ENCODE data around the gene AHRR. TPM values are rescaled to one million over a fixed set of nuclear protein-coding genes. Genes with fewer than 3 reads are reported as not detected.
"Not testable (repeated sequence)": the region's sequence is repeated elsewhere in the genome, so short reads cannot be mapped to it uniquely, and the experiment has no call there.

AHRR gene
- total RNA-seq, 1 experiment from 2014 or later = 2.6 TPM

DNA sequence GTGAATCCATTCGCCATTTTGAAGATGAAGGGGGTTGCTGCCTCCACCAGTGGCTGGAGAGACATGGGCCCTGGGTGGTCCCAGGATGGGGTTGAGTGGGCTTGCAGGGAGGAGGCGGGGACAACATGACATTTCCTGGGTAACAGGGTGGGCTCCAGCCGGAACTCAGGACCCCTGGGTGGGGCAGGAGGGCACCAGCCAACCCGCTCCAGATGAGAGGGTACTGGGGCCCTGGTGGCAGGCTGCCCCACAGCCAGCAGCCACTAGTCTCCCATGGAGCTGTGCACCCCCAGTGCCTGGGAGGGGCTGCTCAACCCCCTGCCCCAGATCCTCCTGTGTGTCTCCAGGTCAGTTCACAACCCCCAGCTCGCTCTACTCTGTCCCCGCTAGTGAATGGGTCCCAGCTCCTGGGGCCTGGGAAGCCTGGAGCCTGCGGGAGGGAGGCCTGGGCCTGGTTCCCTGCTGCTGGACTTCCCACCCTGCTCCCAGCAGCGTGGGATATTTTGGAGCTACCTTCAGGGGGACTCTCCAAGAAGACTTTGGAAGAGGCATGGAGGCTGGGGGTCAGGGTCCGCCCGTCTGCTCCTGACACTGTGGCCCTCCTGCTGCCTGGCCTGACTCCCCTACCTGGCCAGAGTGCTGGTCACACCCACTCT lies 55.9 kb downstream of the AHRR start:
- no peak overlapping the region for H3K9ac ChIP-seq (ENCODE audit: low read length)
- H3K36me3 ChIP-seq (ENCODE audit: insufficient read depth, low read length) = no peaks in the 10 kb centered on the region
- no peaks in the 10 kb centered on the region for H3K79me2 ChIP-seq (ENCODE audit: low read length)
- no peak for DNase-seq
- H3K27ac ChIP-seq (ENCODE audit: low read length) = no peak overlapping the region
- no peak overlapping the region for H3K4me3 ChIP-seq (ENCODE audit: low read length)
- H3K9me2 ChIP-seq (replicated peaks; ENCODE audit: insufficient read depth, low read length) = no peaks in the 10 kb centered on the region
- no peaks in the 10 kb centered on the region for H3K27me3 ChIP-seq (ENCODE audit: low read length)
- H4K20me1 ChIP-seq (ENCODE audit: insufficient read depth, low read depth, low read length) = no peaks in the 10 kb centered on the region
- no peaks in the 10 kb centered on the region for H3K4me1 ChIP-seq (ENCODE audit: low read length)
- H2AFZ ChIP-seq (ENCODE audit: low read length) = no peak overlapping the region
- H3K9me3 ChIP-seq (ENCODE audit: low read length) = no peaks in the 10 kb centered on the region; the same call in 1 of the 2 replicates
- no peak overlapping the region for H3K4me2 ChIP-seq (ENCODE audit: low read depth, low read length, poor library complexity, severe bottlenecking)

DNA sequence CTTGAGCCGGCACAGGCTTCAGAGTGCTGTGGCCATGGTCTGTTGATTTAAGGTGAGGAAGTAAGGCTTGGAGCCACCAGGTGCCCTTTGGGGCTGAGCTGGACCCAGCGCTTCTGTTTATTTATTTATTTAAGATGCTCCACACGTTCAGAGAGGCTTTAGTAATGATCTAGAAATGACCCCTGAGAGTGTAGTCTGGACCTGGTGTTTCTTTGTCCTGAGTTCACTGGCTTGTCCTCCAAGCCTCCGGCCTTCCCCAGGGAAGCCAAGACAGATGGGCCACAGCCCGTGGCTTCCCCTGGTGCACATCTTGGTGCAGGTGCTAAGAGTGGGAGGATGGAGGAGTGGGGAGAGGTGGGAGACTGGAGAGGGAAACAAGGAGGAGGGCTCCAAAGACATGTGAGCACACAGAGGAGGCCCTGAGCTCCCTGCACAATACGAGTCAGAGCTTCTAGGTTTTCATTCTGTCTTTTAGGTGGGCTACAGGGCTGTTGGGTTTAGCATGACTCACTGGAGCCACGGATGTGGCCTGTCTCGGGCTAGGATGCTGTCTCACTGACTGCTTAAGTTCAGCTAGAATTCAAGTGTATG lies 56.9 kb downstream of the AHRR start:
- DNase-seq = no peak

DNA sequence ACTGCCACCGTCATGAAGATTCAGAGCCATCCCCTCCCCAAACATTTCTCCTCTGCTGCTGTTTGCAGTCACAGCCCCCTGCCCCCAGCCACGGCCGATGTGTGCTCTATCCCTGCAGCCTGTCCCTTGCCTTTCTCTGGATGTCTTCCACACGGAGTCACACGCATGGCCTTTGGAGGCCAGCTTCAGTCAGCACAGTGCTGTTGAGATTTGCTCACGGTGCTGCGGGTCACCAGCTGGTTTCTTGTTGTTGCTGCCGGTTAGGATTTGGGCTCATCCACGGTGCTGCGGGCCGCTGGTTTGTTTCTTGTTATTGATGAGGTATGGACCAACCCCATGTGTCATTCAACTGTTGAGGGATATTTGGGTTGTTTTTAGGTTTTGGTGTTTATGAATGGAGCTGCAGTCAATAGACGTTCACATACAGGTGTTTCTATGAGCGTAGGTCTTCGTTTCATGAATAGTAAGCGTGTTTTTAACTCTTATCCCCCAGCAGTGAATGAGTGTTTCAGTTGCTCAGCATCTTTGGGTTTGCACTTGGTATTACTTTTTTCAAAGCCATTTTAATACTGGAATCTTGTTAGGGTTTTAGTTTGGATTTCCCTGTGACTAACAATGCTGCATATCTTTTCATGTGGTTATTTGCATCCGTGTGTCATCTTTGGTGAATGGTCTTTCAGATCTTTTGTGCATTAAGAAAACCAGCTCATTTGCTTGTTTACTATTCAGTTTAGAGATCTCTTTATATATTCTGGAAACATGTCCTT lies 57.6 kb downstream of the AHRR start:
- no peaks in the 10 kb centered on the region for H3K4me1 ChIP-seq (ENCODE audit: low read length)
- H3K27ac ChIP-seq (ENCODE audit: low read length) = no peak overlapping the region
- no peaks in the 10 kb centered on the region for H4K20me1 ChIP-seq (ENCODE audit: insufficient read depth, low read depth, low read length)
- H3K9me3 ChIP-seq (ENCODE audit: low read length) = no peaks in the 10 kb centered on the region; the same call in 1 of the 2 replicates
- H2AFZ ChIP-seq (ENCODE audit: low read length) = no peak overlapping the region
- no peaks in the 10 kb centered on the region for H3K36me3 ChIP-seq (ENCODE audit: insufficient read depth, low read length)
- H3K27me3 ChIP-seq (ENCODE audit: low read length) = no peaks in the 10 kb centered on the region
- H3K9ac ChIP-seq (ENCODE audit: low read length) = no peak overlapping the region
- H3K79me2 ChIP-seq (ENCODE audit: low read length) = no peaks in the 10 kb centered on the region
- H3K4me2 ChIP-seq (ENCODE audit: low read depth, low read length, poor library complexity, severe bottlenecking) = no peak overlapping the region
- no peaks in the 10 kb centered on the region for H3K9me2 ChIP-seq (replicated peaks; ENCODE audit: insufficient read depth, low read length)
- DNase-seq = no peak
- no peak overlapping the region for H3K4me3 ChIP-seq (ENCODE audit: low read length)

More for the DNA sequence above, 56.9 kb downstream of the AHRR start:
- no peaks in the 10 kb centered on the region; the same call in 1 of the 2 replicates for H3K9me3 ChIP-seq (ENCODE audit: low read length)
- no peak overlapping the region for H2AFZ ChIP-seq (ENCODE audit: low read length)
- H3K27ac ChIP-seq (ENCODE audit: low read length) = no peak overlapping the region
- no peak overlapping the region for H3K4me2 ChIP-seq (ENCODE audit: low read depth, low read length, poor library complexity, severe bottlenecking)
- no peaks in the 10 kb centered on the region for H3K4me1 ChIP-seq (ENCODE audit: low read length)
- no peak overlapping the region for H3K4me3 ChIP-seq (ENCODE audit: low read length)
- no peaks in the 10 kb centered on the region for H3K27me3 ChIP-seq (ENCODE audit: low read length)
- no peak overlapping the region for H3K9ac ChIP-seq (ENCODE audit: low read length)
- H3K9me2 ChIP-seq (replicated peaks; ENCODE audit: insufficient read depth, low read length) = no peaks in the 10 kb centered on the region
- no peaks in the 10 kb centered on the region for H3K79me2 ChIP-seq (ENCODE audit: low read length)
- H4K20me1 ChIP-seq (ENCODE audit: insufficient read depth, low read depth, low read length) = no peaks in the 10 kb centered on the region
- H3K36me3 ChIP-seq (ENCODE audit: insufficient read depth, low read length) = no peaks in the 10 kb centered on the region

DNA sequence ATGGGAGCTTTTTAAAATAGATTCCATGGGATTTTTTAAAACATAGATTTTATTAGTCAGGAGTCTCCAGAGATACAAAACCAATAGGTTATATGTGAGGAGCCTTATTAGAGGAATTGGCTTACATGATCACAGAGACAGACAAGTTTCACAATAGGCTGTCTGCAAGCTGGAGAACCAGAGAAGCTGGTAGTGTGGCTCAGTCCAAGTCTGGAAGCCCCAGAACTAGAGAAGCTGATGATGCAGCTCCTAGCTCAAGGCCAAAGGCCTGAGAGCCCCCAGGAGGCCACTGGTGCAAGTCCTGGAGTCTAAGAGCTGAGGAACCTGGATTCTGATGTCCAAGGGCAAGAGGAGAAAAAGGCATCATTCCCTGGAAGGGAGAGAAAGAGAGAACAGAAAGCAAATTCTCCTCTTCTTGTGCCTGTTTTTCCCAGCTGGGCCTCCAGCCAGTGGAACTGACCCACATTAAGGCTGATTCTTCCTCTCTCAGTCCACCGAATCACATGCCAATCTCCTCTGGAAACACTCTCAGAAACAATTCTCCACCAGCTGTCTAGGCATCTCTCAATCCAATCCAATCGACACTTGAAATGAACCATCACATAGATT lies 59.3 kb downstream of the AHRR start:
- Histone ChIP-seq H3K4me2 (ENCODE audit: low read depth, low read length, poor library complexity, severe bottlenecking) (no peak overlapping the region), H3K27me3 (ENCODE audit: low read length) (no peaks in the 10 kb centered on the region), H2AFZ (ENCODE audit: low read length) (no peak overlapping the region), H3K79me2 (ENCODE audit: low read length) (no peaks in the 10 kb centered on the region), H3K4me3 (ENCODE audit: low read length) (no peak overlapping the region), H3K9me2 (replicated peaks; ENCODE audit: insufficient read depth, low read length) (no peaks in the 10 kb centered on the region), H4K20me1 (ENCODE audit: insufficient read depth, low read depth, low read length) (no peaks in the 10 kb centered on the region), H3K9ac (ENCODE audit: low read length) (no peak overlapping the region), H3K36me3 (ENCODE audit: insufficient read depth, low read length) (peaks cover 8% of the 10 kb centered on the region; the same call in 1 of the 2 replicates), H3K27ac (ENCODE audit: low read length) (no peak overlapping the region), H3K9me3 (ENCODE audit: low read length) (peaks cover 6% of the 10 kb centered on the region), H3K4me1 (ENCODE audit: low read length) (no peaks in the 10 kb centered on the region)
- no peak for DNase-seq

DNA sequence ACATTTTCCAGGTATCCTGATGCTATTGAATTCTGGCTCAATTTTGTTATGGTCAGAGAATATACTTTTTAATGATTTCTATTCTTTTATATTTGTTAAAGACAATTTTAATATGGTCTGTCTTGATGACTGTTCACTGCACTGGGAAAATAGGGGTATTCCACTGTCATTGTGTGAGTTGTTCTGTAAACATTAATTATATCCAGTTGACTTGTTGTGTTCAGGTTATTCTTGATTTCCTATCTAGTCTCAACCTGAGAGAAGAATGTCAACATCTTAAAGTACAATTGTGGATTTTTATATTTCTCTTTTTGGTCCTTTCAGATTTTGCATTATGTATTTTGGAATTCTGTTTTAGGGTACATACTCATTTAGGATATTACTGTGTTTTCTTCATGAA lies 61.6 kb downstream of the AHRR start:
- H3K4me3 ChIP-seq (ENCODE audit: low read length) = no peak overlapping the region
- H3K4me2 ChIP-seq (ENCODE audit: low read depth, low read length, poor library complexity, severe bottlenecking) = no peak overlapping the region
- H2AFZ ChIP-seq (ENCODE audit: low read length) = no peak overlapping the region
- no peaks in the 10 kb centered on the region for H3K27me3 ChIP-seq (ENCODE audit: low read length)
- peaks cover 8% of the 10 kb centered on the region; the same call in 1 of the 2 replicates for H3K36me3 ChIP-seq (ENCODE audit: insufficient read depth, low read length)
- H3K4me1 ChIP-seq (ENCODE audit: low read length) = no peaks in the 10 kb centered on the region
- no peak for DNase-seq
- H3K9me2 ChIP-seq (replicated peaks; ENCODE audit: insufficient read depth, low read length) = no peaks in the 10 kb centered on the region
- peaks cover 6% of the 10 kb centered on the region for H3K9me3 ChIP-seq (ENCODE audit: low read length)
- H3K27ac ChIP-seq (ENCODE audit: low read length) = no peak overlapping the region
- no peaks in the 10 kb centered on the region for H4K20me1 ChIP-seq (ENCODE audit: insufficient read depth, low read depth, low read length)
- no peaks in the 10 kb centered on the region for H3K79me2 ChIP-seq (ENCODE audit: low read length)
- H3K9ac ChIP-seq (ENCODE audit: low read length) = no peak overlapping the region

DNA sequence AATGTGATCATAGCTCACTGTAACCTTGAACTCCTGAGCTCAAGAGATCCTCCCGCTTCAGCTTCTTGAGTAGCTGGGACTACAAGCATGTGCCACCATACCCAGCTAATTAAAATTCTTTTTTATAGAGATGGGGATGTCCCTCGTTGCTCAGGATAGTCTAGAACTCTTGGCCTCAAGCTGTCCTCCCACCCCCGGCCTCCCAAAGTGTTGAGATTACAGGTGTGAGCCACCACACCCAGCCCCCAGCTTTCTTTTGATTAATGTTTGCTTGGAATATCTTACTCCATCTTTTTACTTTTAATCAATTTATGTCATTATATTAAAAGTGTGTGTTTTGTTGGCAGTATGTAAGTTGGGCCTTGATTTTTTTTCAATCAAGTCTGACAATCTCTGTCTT lies 62.1 kb downstream of the AHRR start:
- H2AFZ ChIP-seq (ENCODE audit: low read length) = no peak overlapping the region
- H3K4me2 ChIP-seq (ENCODE audit: low read depth, low read length, poor library complexity, severe bottlenecking) = no peak overlapping the region
- no peak overlapping the region for H3K9ac ChIP-seq (ENCODE audit: low read length)
- H3K4me1 ChIP-seq (ENCODE audit: low read length) = no peaks in the 10 kb centered on the region
- no peaks in the 10 kb centered on the region for H3K79me2 ChIP-seq (ENCODE audit: low read length)
- DNase-seq = no peak
- H3K27me3 ChIP-seq (ENCODE audit: low read length) = no peaks in the 10 kb centered on the region
- H4K20me1 ChIP-seq (ENCODE audit: insufficient read depth, low read depth, low read length) = no peaks in the 10 kb centered on the region
- peaks cover 6% of the 10 kb centered on the region for H3K9me3 ChIP-seq (ENCODE audit: low read length)
- no peak overlapping the region for H3K4me3 ChIP-seq (ENCODE audit: low read length)
- no peaks in the 10 kb centered on the region for H3K9me2 ChIP-seq (replicated peaks; ENCODE audit: insufficient read depth, low read length)
- peaks cover 8% of the 10 kb centered on the region; the same call in 1 of the 2 replicates for H3K36me3 ChIP-seq (ENCODE audit: insufficient read depth, low read length)
- no peak overlapping the region for H3K27ac ChIP-seq (ENCODE audit: low read length)

DNA sequence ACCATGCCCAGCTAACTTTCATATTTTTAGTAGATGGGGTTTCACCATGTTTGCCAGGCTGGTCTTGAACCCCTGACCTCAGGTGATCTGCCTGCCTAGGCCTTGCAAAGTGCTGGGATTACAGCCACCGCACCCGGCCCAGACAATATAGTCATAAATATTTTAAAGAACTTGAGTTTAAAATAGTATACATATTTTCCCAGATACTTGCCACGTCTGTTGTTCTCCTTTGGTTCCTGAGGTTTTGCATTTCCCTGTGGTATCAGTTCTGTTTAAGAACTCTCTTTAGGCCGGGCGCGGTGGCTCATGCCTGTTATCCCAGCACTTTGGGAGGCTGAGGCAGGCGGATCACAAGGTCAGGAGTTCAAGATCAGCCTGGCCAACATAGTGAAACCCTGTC lies 63.1 kb downstream of the AHRR start:
- not testable (repeated sequence) for H3K4me1 ChIP-seq (ENCODE audit: low read length); H2AFZ ChIP-seq (ENCODE audit: low read length); H3K9me3 ChIP-seq (ENCODE audit: low read length); H4K20me1 ChIP-seq (ENCODE audit: insufficient read depth, low read depth, low read length); DNase-seq; H3K9ac ChIP-seq (ENCODE audit: low read length); H3K36me3 ChIP-seq (ENCODE audit: insufficient read depth, low read length); H3K27ac ChIP-seq (ENCODE audit: low read length); H3K27me3 ChIP-seq (ENCODE audit: low read length); H3K9me2 ChIP-seq (replicated peaks; ENCODE audit: insufficient read depth, low read length); H3K4me3 ChIP-seq (ENCODE audit: low read length); H3K4me2 ChIP-seq (ENCODE audit: low read depth, low read length, poor library complexity, severe bottlenecking); H3K79me2 ChIP-seq (ENCODE audit: low read length)

DNA sequence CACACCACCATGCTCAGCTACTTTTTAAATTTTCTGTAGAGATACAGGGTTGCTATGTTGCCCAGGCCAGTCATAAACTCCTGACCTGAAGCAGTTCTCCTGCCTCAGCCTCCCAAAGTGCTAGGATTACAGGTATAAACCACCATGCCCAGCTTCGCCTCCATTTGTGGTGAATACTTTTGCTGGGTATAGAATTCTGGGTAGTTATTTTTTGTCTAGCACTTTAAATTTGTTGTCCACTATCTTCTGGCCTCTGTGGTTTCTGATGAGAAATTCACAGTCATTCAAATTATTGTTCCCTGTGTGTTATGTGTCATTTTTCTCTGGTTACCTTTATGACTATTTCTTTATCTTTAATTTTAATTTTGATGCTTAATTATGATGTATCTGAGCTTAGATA lies 63.8 kb downstream of the AHRR start:
- Histone ChIP-seq H3K79me2 (ENCODE audit: low read length) (no peaks in the 10 kb centered on the region), H3K4me1 (ENCODE audit: low read length) (no peaks in the 10 kb centered on the region), H3K9ac (ENCODE audit: low read length) (no peak overlapping the region), H3K27me3 (ENCODE audit: low read length) (no peaks in the 10 kb centered on the region), H3K36me3 (ENCODE audit: insufficient read depth, low read length) (peaks cover 8% of the 10 kb centered on the region; the same call in 1 of the 2 replicates), H4K20me1 (ENCODE audit: insufficient read depth, low read depth, low read length) (no peaks in the 10 kb centered on the region), H3K27ac (ENCODE audit: low read length) (no peak overlapping the region), H3K4me2 (ENCODE audit: low read depth, low read length, poor library complexity, severe bottlenecking) (no peak overlapping the region), H2AFZ (ENCODE audit: low read length) (no peak overlapping the region), H3K9me3 (ENCODE audit: low read length) (peaks cover 6% of the 10 kb centered on the region), H3K4me3 (ENCODE audit: low read length) (no peak overlapping the region), H3K9me2 (replicated peaks; ENCODE audit: insufficient read depth, low read length) (no peaks in the 10 kb centered on the region)
- DNase-seq = no peak

All from Karpas-422 (cell line).